Measurements from ENCODE around the gene SH3D21.

The SH3D21 gene

GRCh38 chr1:36295390-36295789 lies 10.8 kb upstream of the SH3D21 start:
- no peak overlapping the region for H3K4me3 ChIP-seq (ENCODE audit: low read depth, low read length)
- no peak for DNase-seq (ENCODE audit: low read depth)
- TF ChIP-seq MYC (IDR thresholded peaks at IDR 0.05; ENCODE audit: low read depth, low read length) (no peak), POLR2A (IDR thresholded peaks at IDR 0.05; ENCODE audit: extremely low read depth, insufficient read length) (no peak)
- TF ChIP-seq, protein P1, sequence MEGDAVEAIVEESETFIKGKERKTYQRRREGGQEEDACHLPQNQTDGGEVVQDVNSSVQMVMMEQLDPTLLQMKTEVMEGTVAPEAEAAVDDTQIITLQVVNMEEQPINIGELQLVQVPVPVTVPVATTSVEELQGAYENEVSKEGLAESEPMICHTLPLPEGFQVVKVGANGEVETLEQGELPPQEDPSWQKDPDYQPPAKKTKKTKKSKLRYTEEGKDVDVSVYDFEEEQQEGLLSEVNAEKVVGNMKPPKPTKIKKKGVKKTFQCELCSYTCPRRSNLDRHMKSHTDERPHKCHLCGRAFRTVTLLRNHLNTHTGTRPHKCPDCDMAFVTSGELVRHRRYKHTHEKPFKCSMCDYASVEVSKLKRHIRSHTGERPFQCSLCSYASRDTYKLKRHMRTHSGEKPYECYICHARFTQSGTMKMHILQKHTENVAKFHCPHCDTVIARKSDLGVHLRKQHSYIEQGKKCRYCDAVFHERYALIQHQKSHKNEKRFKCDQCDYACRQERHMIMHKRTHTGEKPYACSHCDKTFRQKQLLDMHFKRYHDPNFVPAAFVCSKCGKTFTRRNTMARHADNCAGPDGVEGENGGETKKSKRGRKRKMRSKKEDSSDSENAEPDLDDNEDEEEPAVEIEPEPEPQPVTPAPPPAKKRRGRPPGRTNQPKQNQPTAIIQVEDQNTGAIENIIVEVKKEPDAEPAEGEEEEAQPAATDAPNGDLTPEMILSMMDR (IDR thresholded peaks at IDR 0.05; ENCODE audit: low read depth, low read length): no peak

DNA sequence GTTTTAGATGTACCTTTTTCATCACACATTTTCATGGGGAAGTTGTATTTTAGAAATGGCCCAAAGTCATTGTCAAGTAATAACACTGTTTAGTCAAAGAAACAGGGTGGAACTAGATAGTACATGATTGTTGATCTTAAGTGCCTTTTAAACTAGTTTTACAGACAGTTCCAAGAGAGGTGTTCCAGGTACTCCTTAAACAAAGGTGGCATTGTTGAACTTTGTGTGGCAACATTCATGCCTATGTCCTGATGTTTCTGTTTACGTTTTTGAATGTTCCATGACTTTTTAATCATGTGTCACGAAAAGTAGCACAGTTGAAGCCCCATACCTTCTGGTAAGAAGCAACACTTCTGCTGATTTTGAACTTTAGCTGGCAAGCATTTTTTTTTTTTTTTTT lies 9.1 kb upstream of the SH3D21 start:
- TF ChIP-seq MAX (IDR thresholded peaks at IDR 0.05; ENCODE audit: low read depth, low read length) (no peak), POLR2A (IDR thresholded peaks at IDR 0.05; ENCODE audit: extremely low read depth, insufficient read length) (no peak), MYC (IDR thresholded peaks at IDR 0.05; ENCODE audit: low read depth, low read length) (no peak)
- TF ChIP-seq, protein P1 (IDR thresholded peaks at IDR 0.05; ENCODE audit: low read depth, low read length): no peak
- H3K4me3 ChIP-seq (ENCODE audit: low read depth, low read length): no peak overlapping the region
- no peak for DNase-seq (ENCODE audit: low read depth)

DNA sequence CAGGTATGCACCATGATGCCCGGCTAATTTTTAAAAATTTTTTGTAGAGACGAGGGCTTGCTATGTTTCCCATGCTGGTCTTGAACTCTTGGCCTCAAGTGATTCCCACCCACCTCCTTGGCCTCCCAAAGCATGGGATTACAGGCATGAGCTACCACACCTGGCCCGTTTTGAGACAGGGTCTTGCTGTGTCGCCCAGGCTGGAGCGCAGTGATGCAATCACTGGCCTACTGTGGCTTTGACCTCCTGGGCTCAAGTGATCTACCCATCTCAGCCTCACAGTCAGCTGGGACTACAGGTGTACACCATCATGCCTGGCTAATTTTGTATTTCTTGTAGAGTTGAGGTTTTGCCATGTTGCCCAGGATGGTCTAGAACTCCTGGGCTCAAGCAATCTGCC lies 7.5 kb upstream of the SH3D21 start:
- TF ChIP-seq POLR2A (IDR thresholded peaks at IDR 0.05; ENCODE audit: extremely low read depth, insufficient read length) (no peak), MYC (IDR thresholded peaks at IDR 0.05; ENCODE audit: low read depth, low read length) (no peak), MAX (IDR thresholded peaks at IDR 0.05; ENCODE audit: low read depth, low read length) (no peak)
- TF ChIP-seq, protein P1 (IDR thresholded peaks at IDR 0.05; ENCODE audit: low read depth, low read length): no peak
- no peak for DNase-seq (ENCODE audit: low read depth)
- no peak overlapping the region for H3K4me3 ChIP-seq (ENCODE audit: low read depth, low read length)

GRCh38 chr1:36300526-36300925 lies 5.6 kb upstream of the SH3D21 start:
- DNase-seq (ENCODE audit: low read depth): no peak
- H3K4me3 ChIP-seq (ENCODE audit: low read depth, low read length): no peak overlapping the region
- TF ChIP-seq MAX (IDR thresholded peaks at IDR 0.05; ENCODE audit: low read depth, low read length): no peak
- TF ChIP-seq, protein P1 (IDR thresholded peaks at IDR 0.05; ENCODE audit: low read depth, low read length): no peak

GRCh38 chr1:36301220-36301619 lies 4.9 kb upstream of the SH3D21 start:
- H3K4me3 ChIP-seq (ENCODE audit: low read depth, low read length): no peak overlapping the region
- no peak for DNase-seq (ENCODE audit: low read depth)
- TF ChIP-seq, protein P1 (IDR thresholded peaks at IDR 0.05; ENCODE audit: low read depth, low read length): no peak
- TF ChIP-seq MAX (IDR thresholded peaks at IDR 0.05; ENCODE audit: low read depth, low read length): no peak
- no peak for TF ChIP-seq POLR2A (IDR thresholded peaks at IDR 0.05; ENCODE audit: extremely low read depth, insufficient read length)
- TF ChIP-seq MYC (IDR thresholded peaks at IDR 0.05; ENCODE audit: low read depth, low read length): no peak

DNA sequence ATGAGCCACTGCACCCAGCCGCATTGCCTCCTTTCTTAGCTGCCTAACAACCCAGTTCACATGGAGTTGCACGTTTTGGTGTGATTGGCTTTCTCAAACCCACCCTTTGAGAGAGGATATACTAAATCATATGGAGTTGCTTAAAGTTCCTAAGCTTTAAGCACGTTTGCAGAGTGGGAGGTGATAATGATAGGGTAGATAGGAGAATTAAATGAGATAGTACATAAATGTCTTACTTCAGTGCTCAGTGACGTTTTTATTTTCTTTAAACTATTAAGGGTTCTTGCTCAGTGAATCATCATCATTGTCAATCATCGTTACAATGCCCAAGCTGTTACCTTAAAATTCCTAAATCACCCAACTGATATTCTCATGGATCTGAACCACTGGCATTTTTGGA lies 2.9 kb upstream of the SH3D21 start:
- no peak for DNase-seq (ENCODE audit: low read depth)
- TF ChIP-seq, protein P1 (IDR thresholded peaks at IDR 0.05; ENCODE audit: low read depth, low read length): no peak
- TF ChIP-seq POLR2A (IDR thresholded peaks at IDR 0.05; ENCODE audit: extremely low read depth, insufficient read length) (no peak), MAX (IDR thresholded peaks at IDR 0.05; ENCODE audit: low read depth, low read length) (no peak), MYC (IDR thresholded peaks at IDR 0.05; ENCODE audit: low read depth, low read length) (no peak)
- no peak overlapping the region for H3K4me3 ChIP-seq (ENCODE audit: low read depth, low read length)

Data from NB4 (cell line).